Liver (tissue), 9 donors: ENCODE data around the gene GRK5. TPM values are rescaled to one million over a fixed set of nuclear protein-coding genes. Genes with fewer than 3 reads are reported as not detected.

Source experiments
- DNase-seq: peaks from one replicate; pipeline ENCODE4 v3.0.0-alpha.2; 2017; ENCODE audit warnings: low spot score
- H3K27ac ChIP-seq, 2 donors: one replicate each; pipeline ENCODE4 v1.7.0; 2013; ENCODE audit warnings: inconsistent platforms in 2 of 2, low read length in 2 of 2, control low read depth in 1 of 2, low read depth in 1 of 2, mild to moderate bottlenecking in 1 of 2
- H3K27me3 ChIP-seq, 4 donors: one replicate each; pipeline versions ENCODE4 v1.6.1 to v1.7.0; 2013; ENCODE audit warnings: low read length in 3 of 4, inconsistent platforms in 1 of 4, mild to moderate bottlenecking in 1 of 4, moderate library complexity in 1 of 4; ENCODE audit not compliant: control insufficient read depth in 4 of 4, insufficient read depth in 4 of 4
- H3K36me3 ChIP-seq, 4 donors: one replicate each; pipeline versions ENCODE4 v1.6.1 to v1.7.0; 2013; ENCODE audit warnings: low read length in 3 of 4, mild to moderate bottlenecking in 3 of 4, low read depth in 1 of 4, moderate library complexity in 1 of 4; ENCODE audit not compliant: control insufficient read depth in 4 of 4, insufficient read depth in 3 of 4
- H3K4me1 ChIP-seq, 4 donors: one replicate each; pipeline versions ENCODE4 v1.6.1 to v1.7.0; 2013; ENCODE audit warnings: low read length in 3 of 4, mild to moderate bottlenecking in 3 of 4, moderate library complexity in 1 of 4; ENCODE audit not compliant: control insufficient read depth in 4 of 4, insufficient read depth in 4 of 4
- H3K4me3 ChIP-seq, 3 donors: one replicate each; pipeline versions ENCODE4 v1.6.1 to v1.7.0; 2013; ENCODE audit warnings: low read length in 3 of 3, control low read depth in 1 of 3, low read depth in 1 of 3, mild to moderate bottlenecking in 1 of 3
- H3K9ac ChIP-seq, 2 donors: one replicate each; pipeline ENCODE4 v1.7.0; 2013; ENCODE audit warnings: low read length in 2 of 2, mild to moderate bottlenecking in 2 of 2, moderate library complexity in 2 of 2, control low read depth in 1 of 2, low read depth in 1 of 2
- H3K9me3 ChIP-seq, 4 donors: one replicate each; pipeline versions ENCODE4 v1.6.1 to v1.7.0; 2013; ENCODE audit warnings: low read length in 3 of 4; ENCODE audit not compliant: control insufficient read depth in 4 of 4
- ATF3 ChIP-seq: IDR thresholded peaks from 2 replicates; pipeline ENCODE4 v1.6.1; 2016; ENCODE audit warnings: antibody characterized with exemption
- CTCF ChIP-seq: fragments of 150-350 bp; IDR thresholded peaks from 2 replicates; pipeline ENCODE4 v1.5.1; 2017; ENCODE audit warnings: improper control_type of control experiment, low read depth, low read length; ENCODE audit not compliant: missing input control
- EGR1 ChIP-seq, 2 donors: IDR thresholded peaks; 2 replicates each; pipeline ENCODE4 v1.6.1; 2016 to 2018; ENCODE audit warnings: antibody characterized with exemption in 2 of 2, low read depth in 2 of 2
- FOXA1 ChIP-seq: IDR thresholded peaks from 2 replicates; pipeline ENCODE4 v1.6.1; 2016; ENCODE audit warnings: antibody characterized with exemption
- FOXA2 ChIP-seq: IDR thresholded peaks from 2 replicates; pipeline ENCODE4 v1.6.1; 2016; ENCODE audit warnings: antibody characterized with exemption
- GABPA ChIP-seq, 2 donors: IDR thresholded peaks in 1 of 2; conservative IDR thresholded peaks in 1 of 2; 2 replicates each; pipeline ENCODE4 v1.6.1; 2016; ENCODE audit warnings: antibody characterized with exemption in 2 of 2, mild to moderate bottlenecking in 1 of 2, moderate library complexity in 1 of 2
- HNF4A ChIP-seq, 2 donors: conservative IDR thresholded peaks; 2 replicates each; pipeline ENCODE4 v1.6.1; 2016; ENCODE audit warnings: antibody characterized with exemption in 2 of 2, mild to moderate bottlenecking in 2 of 2
- HNF4G ChIP-seq: IDR thresholded peaks from 2 replicates; pipeline ENCODE4 v1.6.1; 2016; ENCODE audit warnings: antibody characterized with exemption
- JUND ChIP-seq, 2 donors: IDR thresholded peaks; 2 replicates each; pipeline ENCODE4 v1.6.1; 2016; ENCODE audit warnings: antibody characterized with exemption in 2 of 2
- MAX ChIP-seq: IDR thresholded peaks from 2 replicates; pipeline ENCODE4 v1.6.1; 2016; ENCODE audit warnings: antibody characterized with exemption
- NR2F2 ChIP-seq: IDR thresholded peaks from 2 replicates; pipeline ENCODE4 v1.6.1; 2016; ENCODE audit warnings: antibody characterized with exemption
- RAD21 ChIP-seq, 2 donors: IDR thresholded peaks; 2 replicates each; pipeline ENCODE4 v1.6.1; 2016; ENCODE audit warnings: antibody characterized with exemption in 2 of 2, mild to moderate bottlenecking in 2 of 2
- REST ChIP-seq: IDR thresholded peaks from 2 replicates; pipeline ENCODE4 v1.6.1; 2016; ENCODE audit warnings: antibody characterized with exemption, mild to moderate bottlenecking
- RXRA ChIP-seq, 2 donors: IDR thresholded peaks; 2 replicates each; pipeline ENCODE4 v1.6.1; 2017 to 2018; ENCODE audit warnings: antibody characterized with exemption in 2 of 2, mild to moderate bottlenecking in 1 of 2
- SP1 ChIP-seq: IDR thresholded peaks from 2 replicates; pipeline ENCODE4 v1.6.1; 2018; ENCODE audit warnings: antibody characterized with exemption, mild to moderate bottlenecking
- TAF1 ChIP-seq: conservative IDR thresholded peaks from 2 replicates; pipeline ENCODE4 v1.6.1; 2016; ENCODE audit warnings: antibody characterized with exemption, mild to moderate bottlenecking
- YY1 ChIP-seq: IDR thresholded peaks from 2 replicates; pipeline ENCODE4 v1.6.1; 2016; ENCODE audit warnings: antibody characterized with exemption, mild to moderate bottlenecking
- WGBS: extraction: QIAGEN DNeasy Blood & Tissue Kit; methylation state at CpG from one replicate; pipeline ENCODE4 v1.1.7; 2013; 5-methylcytosine and 5-hydroxymethylcytosine counted together
- polyA plus RNA-seq, 2 donors: library from polyadenylated mRNA; stranded (reverse) in 1 of 2; unstranded in 1 of 2; fragments of 200-250 nt in 1 of 2; fragments of >200 nt in 1 of 2; fragmentation: Nextera tagmentation in 1 of 2; extraction: Ambion mirVana in 1 of 2; gene quantifications; one replicate each; pipeline versions ENCODE4 v1.2.1 to v1.2.3, GENCODE V29; 2013 to 2015
- total RNA-seq, 2 donors: library from RNA; depleted of rRNA; stranded (reverse); fragments of >200 nt; gene quantifications; one replicate each; pipeline ENCODE4 v1.2.3, GENCODE V29; 2014
- TF ChIP-seq, protein P1 (sequence below): IDR thresholded peaks from 2 replicates; pipeline ENCODE4 v1.6.1; 2016; ENCODE audit warnings: antibody characterized with exemption
- donor health status: healthy.
- donor health status: healthy.
- donor health status: healthy.
- donor health status: healthy.
- donor health status: healthy.

GRK5 gene
- total and polyA plus RNA-seq, 4 donors, result 2.1 to 6.6 (median 5.1) TPM

DNA sequence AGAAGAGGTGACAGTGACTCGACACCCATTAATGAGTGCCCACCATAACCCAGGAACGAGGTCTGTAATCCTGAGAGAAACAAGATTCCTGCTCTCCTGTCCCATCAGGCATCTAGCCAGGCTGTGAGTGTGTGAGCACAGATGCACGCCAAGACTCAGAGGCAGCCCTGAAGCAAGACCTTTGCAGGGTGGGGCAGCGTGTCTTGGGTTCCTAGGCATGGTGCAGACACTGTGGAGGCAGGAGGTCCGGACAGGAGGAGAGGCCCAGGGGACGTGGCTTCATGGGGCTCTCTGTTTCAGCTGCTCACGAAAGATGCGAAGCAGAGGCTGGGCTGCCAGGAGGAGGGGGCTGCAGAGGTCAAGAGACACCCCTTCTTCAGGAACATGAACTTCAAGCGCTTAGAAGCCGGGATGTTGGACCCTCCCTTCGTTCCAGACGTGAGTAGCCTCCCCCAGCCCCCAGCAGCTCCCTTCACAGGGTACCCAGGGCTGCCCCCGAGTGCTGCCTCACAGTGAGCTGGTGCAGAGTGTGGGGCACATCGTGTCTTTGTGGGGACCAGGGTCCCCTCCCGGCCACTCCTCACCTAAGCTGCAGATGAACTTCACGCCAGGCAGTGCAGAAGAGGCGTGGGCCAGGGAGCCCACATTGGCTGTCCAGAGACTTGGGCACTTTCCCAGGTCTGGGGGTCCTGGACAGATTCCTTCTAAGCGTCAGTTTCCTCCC is 240.6 kb downstream of the GRK5 start:
- TF ChIP-seq TAF1 (no peak), MAX (no peak), HNF4G (no peak), SP1 (no peak), CTCF (no peak), FOXA1 (no peak), HNF4A (conservative IDR thresholded peaks at IDR 0.05) (no peak), NR2F2 (no peak), EGR1 (IDR thresholded peaks at IDR 0.05; ENCODE audit: low read depth in 2 of 2) (no peak), JUND (IDR thresholded peaks at IDR 0.05) (no peak), ATF3 (no peak), RXRA (IDR thresholded peaks at IDR 0.05) (no peak), GABPA (IDR thresholded peaks at IDR 0.05 in 1 of 2, conservative IDR thresholded peaks at IDR 0.05 in 1 of 2) (no peak), REST (no peak), RAD21 (IDR thresholded peaks at IDR 0.05) (no peak), FOXA2 (no peak), YY1 (no peak)
- TF ChIP-seq, protein P1, sequence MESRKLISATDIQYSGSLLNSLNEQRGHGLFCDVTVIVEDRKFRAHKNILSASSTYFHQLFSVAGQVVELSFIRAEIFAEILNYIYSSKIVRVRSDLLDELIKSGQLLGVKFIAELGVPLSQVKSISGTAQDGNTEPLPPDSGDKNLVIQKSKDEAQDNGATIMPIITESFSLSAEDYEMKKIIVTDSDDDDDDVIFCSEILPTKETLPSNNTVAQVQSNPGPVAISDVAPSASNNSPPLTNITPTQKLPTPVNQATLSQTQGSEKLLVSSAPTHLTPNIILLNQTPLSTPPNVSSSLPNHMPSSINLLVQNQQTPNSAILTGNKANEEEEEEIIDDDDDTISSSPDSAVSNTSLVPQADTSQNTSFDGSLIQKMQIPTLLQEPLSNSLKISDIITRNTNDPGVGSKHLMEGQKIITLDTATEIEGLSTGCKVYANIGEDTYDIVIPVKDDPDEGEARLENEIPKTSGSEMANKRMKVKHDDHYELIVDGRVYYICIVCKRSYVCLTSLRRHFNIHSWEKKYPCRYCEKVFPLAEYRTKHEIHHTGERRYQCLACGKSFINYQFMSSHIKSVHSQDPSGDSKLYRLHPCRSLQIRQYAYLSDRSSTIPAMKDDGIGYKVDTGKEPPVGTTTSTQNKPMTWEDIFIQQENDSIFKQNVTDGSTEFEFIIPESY, result no peak
- no peak for DNase-seq
- 93% methylated on average over 18 of the region's 18 CpGs for WGBS
- Histone ChIP-seq H3K4me3 (no peak overlapping the region), H3K4me1 (no peaks in the 10 kb centered on the region), H3K27ac (no peak overlapping the region), H3K27me3 (no peaks in the 10 kb centered on the region), H3K36me3 (peaks cover 0 to 1% (median 0%) of the 10 kb centered on the region in 4 donors), H3K9ac (no peak overlapping the region), H3K9me3 (no peaks in the 10 kb centered on the region)
